Measurements from ENCODE around the gene KCTD6.

GRCh38 chr3:58531555-58531954 is 39.7 kb downstream of the KCTD6 start:
- TF ChIP-seq POLR2A (IDR thresholded peaks at IDR 0.05; ENCODE audit: low read depth, low read length) (no peak), POLR2AphosphoS5 (IDR thresholded peaks at IDR 0.05; ENCODE audit: low read depth, low read length) (no peak), TAF1 (IDR thresholded peaks at IDR 0.05; ENCODE audit: borderline replicate concordance, low read depth, low read length) (no peak)

Data from GM12892 (cell line).